Endodermal cell (in vitro differentiated cells): ENCODE data around the gene SRRM4. TPM values are rescaled to one million over a fixed set of nuclear protein-coding genes. Genes with fewer than 3 reads are reported as not detected.

Experiments used
- DNase-seq: peaks from one replicate; pipeline ENCODE4 v3.0.0-alpha.2; 2017
- H3K27ac ChIP-seq: 2 replicates; pipeline ENCODE4 v1.5.1; 2013; ENCODE audit warnings: mild to moderate bottlenecking, low read depth, low read length, moderate library complexity
- H3K27me3 ChIP-seq: 2 replicates; pipeline ENCODE4 v1.6.1; 2013; ENCODE audit warnings: mild to moderate bottlenecking, low read length, moderate library complexity; ENCODE audit not compliant: insufficient read depth, control insufficient read depth, poor library complexity, severe bottlenecking
- H3K36me3 ChIP-seq: 2 replicates; pipeline ENCODE4 v1.7.0; 2013; ENCODE audit warnings: mild to moderate bottlenecking, low read length, moderate library complexity; ENCODE audit not compliant: control insufficient read depth, insufficient read depth
- H3K4me1 ChIP-seq: one replicate; pipeline ENCODE4 v1.7.0; 2013; ENCODE audit warnings: low read length; ENCODE audit not compliant: control insufficient read depth, insufficient read depth
- H3K4me3 ChIP-seq: 2 replicates; pipeline ENCODE4 v1.5.1; 2013; ENCODE audit warnings: mild to moderate bottlenecking, low read length, moderate library complexity
- H3K9ac ChIP-seq: 2 replicates; pipeline ENCODE4 v1.6.1; 2013; ENCODE audit warnings: mild to moderate bottlenecking, low read length, moderate library complexity; ENCODE audit not compliant: poor library complexity, severe bottlenecking; ENCODE audit errors: extremely low read depth
- H3K9me3 ChIP-seq: 2 replicates; pipeline ENCODE4 v1.6.1; 2013; ENCODE audit warnings: mild to moderate bottlenecking, low read length, moderate library complexity; ENCODE audit not compliant: control insufficient read depth
- H3K27ac Mint-ChIP-seq: 2 replicates; pipeline ENCODE4 v1.8.0; 2020; ENCODE audit warnings: mixed read lengths
- H3K27me3 Mint-ChIP-seq: 2 replicates; pipeline ENCODE4 v1.8.0; 2021; ENCODE audit warnings: mild to moderate bottlenecking, mixed read lengths; ENCODE audit not compliant: insufficient read depth
- H3K36me3 Mint-ChIP-seq: 2 replicates; pipeline ENCODE4 v1.8.0; 2020; ENCODE audit warnings: low read depth, mixed read lengths
- H3K4me1 Mint-ChIP-seq: 2 replicates; pipeline ENCODE4 v1.8.0; 2020; ENCODE audit warnings: mixed read lengths
- H3K4me3 Mint-ChIP-seq: 2 replicates; pipeline ENCODE4 v1.8.0; 2020; ENCODE audit warnings: mild to moderate bottlenecking, moderate library complexity, mixed read lengths
- H3K9me3 Mint-ChIP-seq: 2 replicates; pipeline ENCODE4 v1.8.0; 2020; ENCODE audit warnings: mild to moderate bottlenecking, mixed read lengths
- CTCF ChIP-seq: fragments of 200-600 bp; sonication (generic); conservative IDR thresholded peaks from 2 replicates; pipeline ENCODE4 v1.5.0; 2021; ENCODE audit warnings: antibody characterized with exemption, mild to moderate bottlenecking
- WGBS, 2 experiments: methylation state at CpG; one replicate each; pipeline versions ENCODE4 v1.1.5 to v1.1.7; 2013; ENCODE audit warnings: missing lambda C conversion rate in 2 of 2, mixed read lengths in 1 of 2; ENCODE audit not compliant: insufficient coverage in 1 of 2, insufficient read length in 1 of 2; 5-methylcytosine and 5-hydroxymethylcytosine counted together
- total RNA-seq, 2 donors: library from RNA; stranded (reverse); fragmentation: NEBNext Ultra II Directional in 1 of 2; extraction: Animal tissue kit (Norgen Biotek cat#: 25700) in 1 of 2; gene quantifications; 2 replicates in 1 of 2; 3 replicates in 1 of 2; pipeline ENCODE4 v1.2.1, GENCODE V29; 2021

Gene SRRM4
- total RNA-seq, 2 donors from 2014 or later = 0.44 to 0.71 TPM

GRCh38 chr12:119201789-119202543 lies 220.6 kb downstream of the SRRM4 start:
- H3K4me3 ChIP-seq = no peak overlapping the region
- no peak for TF ChIP-seq CTCF
- no peaks in the 10 kb centered on the region for H3K27me3 ChIP-seq
- peaks cover 5% of the 10 kb centered on the region for H3K4me1 Mint-ChIP-seq
- H3K27me3 Mint-ChIP-seq = peaks cover 3% of the 10 kb centered on the region
- DNase-seq = no peak
- H3K9me3 ChIP-seq = no peaks in the 10 kb centered on the region
- no peak overlapping the region for H3K9ac ChIP-seq
- H3K27ac Mint-ChIP-seq = no peak overlapping the region
- H3K36me3 Mint-ChIP-seq = no peaks in the 10 kb centered on the region
- H3K36me3 ChIP-seq = no peaks in the 10 kb centered on the region
- no peaks in the 10 kb centered on the region for H3K9me3 Mint-ChIP-seq
- H3K4me3 Mint-ChIP-seq = no peak overlapping the region
- WGBS, 2 experiments = 90 to 91% methylated on average over 5 to 8 of the region's 9 CpGs
- H3K4me1 ChIP-seq = no peaks in the 10 kb centered on the region
- H3K27ac ChIP-seq = no peak overlapping the region

GRCh38 chr12:119202544-119202943 lies 221.2 kb downstream of the SRRM4 start:
- no peaks in the 10 kb centered on the region for H3K36me3 ChIP-seq
- Mint-ChIP-seq H3K4me1 (peaks cover 5% of the 10 kb centered on the region), H3K36me3 (no peaks in the 10 kb centered on the region), H3K27me3 (peaks cover 3% of the 10 kb centered on the region), H3K4me3 (no peak overlapping the region), H3K27ac (no peak overlapping the region), H3K9me3 (no peaks in the 10 kb centered on the region)
- no peak overlapping the region for H3K9ac ChIP-seq
- no peaks in the 10 kb centered on the region for H3K9me3 ChIP-seq
- H3K27ac ChIP-seq = no peak overlapping the region
- H3K27me3 ChIP-seq = no peaks in the 10 kb centered on the region
- WGBS, 2 experiments = 20 to 38% methylated on average over 1 to 2 of the region's 2 CpGs
- H3K4me1 ChIP-seq = no peaks in the 10 kb centered on the region
- H3K4me3 ChIP-seq = no peak overlapping the region
- no peak for TF ChIP-seq CTCF
- no peak for DNase-seq

- no peak overlapping the region for H3K27ac ChIP-seq
- Mint-ChIP-seq H3K9me3 (no peaks in the 10 kb centered on the region), H3K36me3 (no peaks in the 10 kb centered on the region), H3K4me3 (no peak overlapping the region), H3K27ac (no peak overlapping the region), H3K4me1 (peaks cover 5% of the 10 kb centered on the region), H3K27me3 (peaks cover 3% of the 10 kb centered on the region)
- WGBS, 2 experiments = 50 to 85% methylated on average over 1 to 2 of the region's 2 CpGs
- H3K4me1 ChIP-seq = no peaks in the 10 kb centered on the region
- no peak overlapping the region for H3K9ac ChIP-seq
- DNase-seq = no peak
- no peak overlapping the region for H3K4me3 ChIP-seq
- TF ChIP-seq CTCF = no peak
- H3K36me3 ChIP-seq = no peaks in the 10 kb centered on the region
- no peaks in the 10 kb centered on the region for H3K27me3 ChIP-seq
- no peaks in the 10 kb centered on the region for H3K9me3 ChIP-seq
Observed at GRCh38 chr12:119204131-119204530, 222.8 kb downstream of the SRRM4 start.
